ENCODE results near the gene AMPH. TPM values are rescaled to one million over a fixed set of nuclear protein-coding genes. Genes with fewer than 3 reads are reported as not detected.
A peak's percentile ranks its signal among the peaks of the same experiment; 100 is the strongest.

AMPH gene
- total RNA-seq, 4 donors from 2014 or later, result 0.51 to 19.6 (median 11.6) TPM

- no peak overlapping the region for H3K27ac ChIP-seq
- intact Hi-C loops (cut with DNase I; ENCODE audit: low total_unique reads), result no loop called here
- TF ChIP-seq CTCF (IDR thresholded peaks at IDR 0.05), result peak; percentile 18 to 56 (median 48)
- TF ChIP-seq POLR2A (IDR thresholded peaks at IDR 0.05), result no peak
- no peaks in the 10 kb centered on the region for H3K27me3 ChIP-seq
- H3K4me3 ChIP-seq, result no peak overlapping the region
- H3K9me3 ChIP-seq, result no peaks in the 10 kb centered on the region
- H3K36me3 ChIP-seq, result no peaks in the 10 kb centered on the region
- H3K4me1 ChIP-seq, result no peaks in the 10 kb centered on the region
- DNase-seq, result no peak
These were observed 256.7 kb downstream of the AMPH start for GRCh38 chr7:38374507-38374906.

GRCh38 chr7:38373155-38373554 is 258.0 kb downstream of the AMPH start:
- no peaks in the 10 kb centered on the region for H3K27me3 ChIP-seq
- no peaks in the 10 kb centered on the region for H3K9me3 ChIP-seq
- H3K27ac ChIP-seq, result no peak overlapping the region
- TF ChIP-seq POLR2A (IDR thresholded peaks at IDR 0.05) (no peak), CTCF (IDR thresholded peaks at IDR 0.05) (no peak)
- intact Hi-C loops (cut with DNase I; ENCODE audit: low total_unique reads), result no loop called here
- no peaks in the 10 kb centered on the region for H3K36me3 ChIP-seq
- H3K4me3 ChIP-seq, result no peak overlapping the region
- no peak for DNase-seq
- H3K4me1 ChIP-seq, result no peaks in the 10 kb centered on the region

- Histone ChIP-seq H3K9me3 (no peaks in the 10 kb centered on the region), H3K27ac (no peak overlapping the region), H3K36me3 (no peaks in the 10 kb centered on the region), H3K4me3 (no peak overlapping the region), H3K4me1 (no peaks in the 10 kb centered on the region), H3K27me3 (no peaks in the 10 kb centered on the region)
- intact Hi-C loops (cut with DNase I; ENCODE audit: low total_unique reads), result no loop called here
- DNase-seq, result no peak
- TF ChIP-seq CTCF (IDR thresholded peaks at IDR 0.05) (no peak), POLR2A (IDR thresholded peaks at IDR 0.05) (no peak)
These were observed 258.9 kb downstream of the AMPH start for GRCh38 chr7:38372290-38372689.

GRCh38 chr7:38369816-38370493 is 261.2 kb downstream of the AMPH start:
- H3K9me3 ChIP-seq, result no peaks in the 10 kb centered on the region
- intact Hi-C loops (cut with DNase I; ENCODE audit: low total_unique reads), result no loop called here

More at GRCh38 chr7:38369816-38370493, 261.2 kb downstream of the AMPH start:
- peak; percentile 66 to 78 for DNase-seq
- Histone ChIP-seq H3K4me3 (no peak overlapping the region), H3K27ac (no peak overlapping the region), H3K27me3 (no peaks in the 10 kb centered on the region), H3K36me3 (no peaks in the 10 kb centered on the region), H3K4me1 (no peaks in the 10 kb centered on the region)
- TF ChIP-seq CTCF (IDR thresholded peaks at IDR 0.05) (peak; percentile 55 to 60 (median 58)), POLR2A (IDR thresholded peaks at IDR 0.05) (no peak)

All from uterus (tissue), 4 donors.